GM10266 (cell line): Measurements from ENCODE around the gene MZB1.

Experiments
- DNase-seq: peaks from one replicate; pipeline ENCODE4 v3.0.0; 2012; ENCODE audit errors: extremely low spot score
- CTCF ChIP-seq: IDR thresholded peaks from 2 replicates; pipeline ENCODE4 v1.5.1; 2012; ENCODE audit warnings: mild to moderate bottlenecking, low read depth; ENCODE audit not compliant: control insufficient read depth, insufficient read depth; ENCODE audit errors: missing control alignments

MZB1 gene

GRCh38 chr5:139389701-139390638 is at the start of gene MZB1:
TSS of gene MZB1 (minus strand) at chr5:139389913. CDS start at chr5:139389856, 57 bp downstream.
- peak; percentile 94 for DNase-seq
- TF ChIP-seq CTCF, result no peak

- TF ChIP-seq CTCF, result no peak
- DNase-seq, result peak; percentile 89
These were observed 49.5 kb upstream of the MZB1 start, which contains the start of gene DNAJC18 for GRCh38 chr5:139439013-139439903. TSS of gene DNAJC18 (minus strand) at chr5:139439525. CDS start at chr5:139439445, 80 bp downstream.

- TF ChIP-seq CTCF, result no peak
- no peak for DNase-seq
These were observed 48.9 kb upstream of the MZB1 start for GRCh38 chr5:139438707-139439012.

GRCh38 chr5:139435676-139436075 is 46.0 kb upstream of the MZB1 start:
- no peak for TF ChIP-seq CTCF
- no peak for DNase-seq

GRCh38 chr5:139431706-139432105 is 42.0 kb upstream of the MZB1 start:
- DNase-seq, result no peak
- TF ChIP-seq CTCF, result no peak

GRCh38 chr5:139430015-139430414 is 40.3 kb upstream of the MZB1 start:
- no peak for DNase-seq
- TF ChIP-seq CTCF, result no peak
